T-helper 9 cell (primary cell): ENCODE results near the gene LZTFL1.

Experiments
- DNase-seq: peaks from one replicate; pipeline ENCODE4 v3.0.0-alpha.2; 2020
- total RNA-seq, 2 donors: gene quantifications; one replicate each; lab custom pipeline; 2026; lab: John Stamatoyannopoulos, UW

The LZTFL1 gene, protein sequence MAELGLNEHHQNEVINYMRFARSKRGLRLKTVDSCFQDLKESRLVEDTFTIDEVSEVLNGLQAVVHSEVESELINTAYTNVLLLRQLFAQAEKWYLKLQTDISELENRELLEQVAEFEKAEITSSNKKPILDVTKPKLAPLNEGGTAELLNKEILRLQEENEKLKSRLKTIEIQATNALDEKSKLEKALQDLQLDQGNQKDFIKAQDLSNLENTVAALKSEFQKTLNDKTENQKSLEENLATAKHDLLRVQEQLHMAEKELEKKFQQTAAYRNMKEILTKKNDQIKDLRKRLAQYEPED
- 15.4 to 36.2 reads per million in 2 donors for total RNA-seq

- DNase-seq = peak; percentile 79
Measured at GRCh38 chr3:45841757-45842491, at the start of gene LZTFL1. Gene LZTFL1 (minus strand): TSS chr3:45842119. CDS start chr3:45841991, 128 bp downstream.

DNA sequence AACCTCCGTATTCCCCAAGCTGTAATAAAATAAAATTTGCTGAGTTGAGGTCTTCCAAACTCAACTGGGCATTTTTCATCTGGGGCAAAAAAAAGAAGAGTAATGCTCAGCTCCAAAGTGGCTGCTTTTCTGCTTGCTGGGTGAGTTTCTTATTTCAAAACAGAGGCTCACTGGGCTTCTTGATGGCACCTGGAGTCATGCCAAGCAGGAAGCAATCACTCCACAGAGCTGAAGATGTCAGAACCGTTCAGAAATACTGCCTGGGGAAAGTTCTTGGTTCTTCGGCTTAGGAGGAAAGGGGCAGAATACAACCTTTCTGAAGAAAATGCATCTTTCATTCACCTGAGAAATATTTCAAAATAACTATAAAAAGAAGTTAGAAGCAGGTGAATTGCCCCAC lies 48.5 kb upstream of the LZTFL1 start:
- DNase-seq = no peak

GRCh38 chr3:45889337-45889736 lies 47.4 kb upstream of the LZTFL1 start:
- no peak for DNase-seq

DNA sequence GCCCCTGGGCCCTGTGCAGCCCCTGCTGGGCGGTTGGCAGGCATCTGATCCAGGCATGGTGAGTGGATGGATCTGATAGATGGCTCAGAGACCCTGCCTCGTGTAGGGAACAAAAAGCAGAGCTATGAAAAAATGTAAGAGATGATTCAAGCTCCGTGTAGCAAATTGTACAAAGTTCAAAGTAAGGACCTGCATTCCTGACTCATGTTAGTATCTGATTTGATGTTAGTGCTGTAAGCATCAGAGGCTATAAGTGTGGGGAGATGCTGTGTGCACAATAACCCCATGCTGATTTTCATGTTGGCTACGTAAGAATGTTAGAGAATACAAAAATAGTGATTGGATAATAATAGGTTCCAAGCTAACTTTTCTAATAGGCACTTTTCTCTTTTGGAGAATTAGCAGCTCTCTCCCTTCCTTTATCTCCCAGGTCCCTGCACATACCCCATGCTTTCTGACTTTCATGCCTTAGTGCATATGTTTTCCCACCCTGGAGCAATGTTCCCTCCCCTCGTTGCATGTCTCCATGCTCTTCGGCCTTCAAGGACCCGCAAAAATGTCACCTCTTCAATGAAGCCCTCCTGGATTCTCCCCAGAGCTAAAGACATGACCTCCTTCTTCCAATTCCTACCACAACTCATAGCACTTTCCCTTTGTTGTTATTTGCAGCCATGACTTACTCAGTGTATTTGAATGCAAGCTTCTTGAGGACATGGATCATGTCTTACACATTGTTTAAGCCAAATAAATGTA lies 46.0 kb upstream of the LZTFL1 start:
- no peak for DNase-seq

DNA sequence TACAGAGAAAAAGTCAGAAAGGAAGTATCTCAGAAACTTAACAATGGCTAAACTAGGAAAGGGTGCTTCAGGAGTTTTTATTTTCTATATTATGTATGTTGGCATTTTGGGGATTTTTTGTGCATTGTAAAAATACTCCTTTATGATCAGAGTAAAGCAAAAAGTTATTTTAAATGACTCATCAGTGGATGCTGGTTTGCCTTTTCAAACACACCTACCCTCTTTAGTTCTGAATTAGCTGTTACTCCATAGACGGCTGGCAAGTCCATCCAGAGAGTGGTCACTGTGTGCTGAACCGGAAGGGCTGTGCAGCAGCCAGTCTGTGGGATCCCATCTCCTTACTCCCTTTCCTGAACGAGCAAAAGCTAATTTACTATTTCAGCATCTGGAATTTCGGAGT lies 45.4 kb upstream of the LZTFL1 start:
- no peak for DNase-seq

- no peak for DNase-seq
Measured at GRCh38 chr3:45885979-45886705, 44.2 kb upstream of the LZTFL1 start, which contains the start of gene CCR9. Gene CCR9 (plus strand): TSS chr3:45886543. CDS start chr3:45894934, 8,391 bp downstream.

DNA sequence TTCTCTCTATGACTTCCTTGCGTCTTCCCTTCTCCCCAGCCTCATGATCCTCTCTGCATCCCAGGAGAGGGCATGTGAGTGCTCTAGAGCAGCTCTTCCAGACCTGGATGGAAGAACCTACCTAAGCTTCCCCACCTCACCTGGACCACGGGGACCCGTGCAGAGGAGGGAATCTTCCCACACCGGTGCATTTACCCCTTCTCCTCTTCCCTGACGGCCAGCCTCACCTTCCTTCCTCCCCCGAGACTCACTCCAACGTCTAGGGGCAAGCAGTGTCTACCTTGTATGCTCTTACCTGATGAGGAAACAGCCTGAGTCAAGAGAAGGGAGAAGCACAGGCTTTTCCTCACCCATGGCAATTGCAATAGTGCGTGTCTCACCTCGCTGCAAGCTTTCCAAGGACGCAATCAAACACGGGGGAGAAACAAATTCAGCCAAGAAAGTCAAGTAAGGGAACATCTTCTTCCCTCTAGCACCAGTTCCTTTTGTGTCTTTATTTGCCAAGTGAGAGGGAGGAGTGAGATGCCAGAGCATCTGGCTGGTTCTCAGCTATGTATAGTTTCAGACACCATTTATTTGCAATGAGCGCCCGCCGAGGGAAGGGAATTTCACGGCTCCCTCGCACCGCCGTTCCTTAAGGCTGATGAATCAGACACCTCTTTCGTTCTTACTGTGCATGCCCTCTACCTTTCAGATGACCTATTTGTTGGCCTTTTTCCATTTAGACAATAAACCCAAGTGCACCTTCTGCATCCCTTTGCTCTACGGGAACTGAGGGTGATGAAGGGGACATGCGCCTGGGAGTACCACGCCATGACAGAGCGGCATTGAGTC lies 42.7 kb upstream of the LZTFL1 start:
- DNase-seq = no peak

- DNase-seq = no peak
Measured at GRCh38 chr3:45881078-45882022, 39.4 kb upstream of the LZTFL1 start.

DNA sequence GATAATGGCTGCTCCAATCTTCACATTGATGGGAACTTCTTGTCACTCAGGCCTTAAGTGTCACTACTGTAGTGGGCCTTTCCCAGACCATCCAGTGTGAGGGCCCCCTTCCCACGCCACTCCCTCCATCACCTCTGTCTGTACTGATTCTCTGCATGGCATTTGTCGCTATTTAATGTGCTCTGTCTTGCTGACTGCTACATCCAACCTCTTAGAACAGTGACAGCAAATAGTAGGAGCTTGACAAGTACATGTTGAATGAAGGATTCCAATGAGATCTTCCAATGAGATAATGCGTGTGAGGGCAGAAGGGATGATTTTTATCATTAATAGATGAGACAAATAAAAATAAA lies 38.8 kb upstream of the LZTFL1 start:
- DNase-seq = no peak

- DNase-seq = no peak
Measured at GRCh38 chr3:45878124-45878523, 36.2 kb upstream of the LZTFL1 start.

GRCh38 chr3:45874677-45875346 lies 32.9 kb upstream of the LZTFL1 start:
- DNase-seq = no peak

DNA sequence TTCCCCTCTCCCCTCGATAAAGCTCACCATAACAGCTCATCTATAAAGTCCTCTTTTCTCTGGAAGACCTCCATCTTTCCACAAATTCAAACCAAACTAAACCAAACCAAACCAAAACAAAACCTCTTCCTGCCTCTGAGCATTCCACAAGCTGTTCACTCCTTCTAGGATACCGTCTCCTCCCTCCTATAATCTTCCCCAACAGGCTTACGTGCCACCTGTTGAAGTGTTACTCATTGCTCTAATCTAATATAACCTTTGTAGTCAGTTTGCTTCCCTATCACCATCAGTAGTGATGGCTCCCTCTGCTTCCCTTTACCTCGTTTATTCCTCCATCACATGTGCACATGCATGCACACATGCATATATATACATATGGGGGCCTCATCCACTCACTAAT lies 31.7 kb upstream of the LZTFL1 start:
- no peak for DNase-seq

DNA sequence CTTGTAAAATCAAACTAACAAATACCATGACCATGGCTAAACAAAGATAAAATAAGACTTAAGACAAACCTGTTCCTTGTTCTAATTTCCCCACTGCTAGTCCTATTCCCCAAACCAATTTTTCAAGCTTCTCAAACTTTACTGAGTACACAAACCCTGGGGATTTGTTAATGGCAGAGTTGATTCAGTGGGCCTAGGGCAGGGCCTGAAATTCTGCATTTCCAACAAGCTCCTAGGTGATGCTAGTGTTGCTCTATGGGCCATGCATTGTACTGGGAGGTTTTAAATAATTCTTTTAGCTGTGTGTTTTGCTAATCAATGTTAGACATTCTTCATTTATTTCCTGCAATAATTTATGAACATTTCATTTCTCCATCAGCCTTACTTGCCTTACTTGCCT lies 31.1 kb upstream of the LZTFL1 start:
- DNase-seq = no peak

GRCh38 chr3:45872569-45872968 lies 30.6 kb upstream of the LZTFL1 start:
- DNase-seq = no peak

DNA sequence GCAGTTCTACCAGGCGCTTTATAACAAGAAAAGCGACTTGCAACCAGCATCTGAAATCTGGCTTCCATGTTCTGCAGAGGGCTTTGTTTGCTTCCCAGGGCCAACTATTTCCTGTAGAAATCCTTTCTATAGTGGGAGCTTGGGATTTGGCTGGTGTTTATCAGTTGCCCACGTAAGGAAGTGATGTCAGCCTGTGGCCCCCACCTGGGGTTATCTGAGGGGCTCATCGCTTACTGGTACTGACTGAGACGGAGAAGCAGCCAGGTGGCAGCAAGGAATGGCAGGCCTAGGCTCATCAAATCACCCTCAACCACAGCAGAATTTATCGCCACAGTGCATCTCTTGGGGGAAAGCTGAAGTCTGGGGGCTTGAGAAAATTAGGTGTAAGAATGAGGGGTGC lies 29.9 kb upstream of the LZTFL1 start:
- DNase-seq = no peak

DNA sequence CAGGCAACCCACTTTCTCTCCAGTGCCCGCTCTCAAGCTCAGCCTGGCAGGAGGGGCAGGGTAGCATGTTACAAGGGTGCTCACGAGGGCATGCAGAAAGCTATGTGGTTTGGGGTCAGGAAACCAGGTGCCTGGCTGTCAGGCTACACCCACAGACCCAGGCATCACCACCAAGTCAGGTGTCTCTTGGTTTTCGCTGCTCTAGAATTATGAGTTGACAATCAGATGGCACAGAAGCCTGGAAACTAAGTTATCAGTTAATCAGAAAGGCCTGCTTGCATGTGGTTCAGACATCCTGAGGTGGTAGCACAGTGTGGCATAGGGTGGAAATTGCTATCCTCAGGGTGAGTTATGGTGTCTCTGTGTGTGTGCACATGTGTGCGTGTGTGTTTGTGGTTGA lies 28.2 kb upstream of the LZTFL1 start:
- DNase-seq = peak; percentile 62

DNA sequence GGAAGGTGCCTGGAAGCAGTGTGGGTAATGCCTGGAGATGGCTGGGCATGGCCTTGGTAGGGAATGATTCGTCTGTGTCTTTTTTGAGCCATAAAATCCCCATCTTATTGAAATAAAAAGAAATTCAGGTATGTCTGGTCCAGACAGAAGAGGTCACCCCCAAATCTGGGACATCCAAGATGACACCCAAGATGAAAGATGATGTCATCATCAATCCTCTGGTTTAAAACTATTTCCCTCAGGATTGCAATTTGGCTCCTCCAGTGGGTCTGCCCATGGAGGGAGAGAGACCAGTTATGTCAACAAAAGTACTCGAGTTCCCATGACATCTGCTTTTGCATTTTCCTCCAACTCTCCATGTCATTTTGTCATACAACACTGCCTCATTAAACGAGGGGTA lies 27.7 kb upstream of the LZTFL1 start:
- DNase-seq = no peak

GRCh38 chr3:45868650-45869049 lies 26.7 kb upstream of the LZTFL1 start:
- no peak for DNase-seq

GRCh38 chr3:45868213-45868612 lies 26.3 kb upstream of the LZTFL1 start:
- DNase-seq = no peak

GRCh38 chr3:45865563-45865962 lies 23.6 kb upstream of the LZTFL1 start:
- DNase-seq = no peak
